ENCODE results near the gene SYCN.
"Not testable (repeated sequence)": the region's sequence is repeated elsewhere in the genome, so short reads cannot be mapped to it uniquely, and the experiment has no call there.

SYCN gene

GRCh38 chr19:39223703-39224279, 19.7 kb upstream of the SYCN start:
- DNase-seq: no peak

- not testable (repeated sequence) for DNase-seq
Measured at GRCh38 chr19:39219108-39219507, 15.0 kb upstream of the SYCN start.

- no peak for DNase-seq
Measured at GRCh38 chr19:39218230-39219007, 14.4 kb upstream of the SYCN start.

- DNase-seq: no peak
Measured at GRCh38 chr19:39217094-39217493, 13.0 kb upstream of the SYCN start.

- not testable (repeated sequence) for DNase-seq
Measured at GRCh38 chr19:39215323-39215722, 11.3 kb upstream of the SYCN start.

GRCh38 chr19:39212375-39212742, 8.3 kb upstream of the SYCN start:
- DNase-seq: no peak

GRCh38 chr19:39211731-39212374, 7.8 kb upstream of the SYCN start:
- no peak for DNase-seq

GRCh38 chr19:39209196-39209595, 5.1 kb upstream of the SYCN start:
- DNase-seq: no peak

GRCh38 chr19:39208175-39208795, 4.2 kb upstream of the SYCN start:
- no peak for DNase-seq

GRCh38 chr19:39207293-39207836, 3.3 kb upstream of the SYCN start:
- no peak for DNase-seq

GRCh38 chr19:39206122-39206521, 2.1 kb upstream of the SYCN start:
- no peak for DNase-seq

- no peak for DNase-seq
Measured at GRCh38 chr19:39205449-39205764, 1.3 kb upstream of the SYCN start.

GRCh38 chr19:39202998-39203355, 1.1 kb downstream of the SYCN start:
- DNase-seq: no peak

GRCh38 chr19:39200803-39201115, 3.3 kb downstream of the SYCN start:
- DNase-seq: no peak

GRCh38 chr19:39200066-39200802, 3.8 kb downstream of the SYCN start:
- no peak for DNase-seq

- DNase-seq: no peak
Measured at GRCh38 chr19:39199025-39199424, 5.0 kb downstream of the SYCN start.

GRCh38 chr19:39197808-39198207, 6.3 kb downstream of the SYCN start:
- no peak for DNase-seq

GRCh38 chr19:39196860-39197562, 7.1 kb downstream of the SYCN start, which contains the start of gene NCCRP1:
Gene NCCRP1 (plus strand): TSS chr19:39196964. CDS start chr19:39196983, 19 bp downstream.
- no peak for DNase-seq

- no peak for DNase-seq
Measured at GRCh38 chr19:39196320-39196719, 7.7 kb downstream of the SYCN start.

GRCh38 chr19:39195755-39196154, 8.3 kb downstream of the SYCN start:
- DNase-seq: no peak

- no peak for DNase-seq
Measured at GRCh38 chr19:39194832-39195542, 9.1 kb downstream of the SYCN start.

- DNase-seq: no peak
Measured at GRCh38 chr19:39193803-39194202, 10.3 kb downstream of the SYCN start.

All from NCI-H187 treated with DMSO at 0.1 percent for 48 hours (cell line).